ENCODE data around the gene CRYM.
"Not testable (repeated sequence)": the region's sequence is repeated elsewhere in the genome, so short reads cannot be mapped to it uniquely, and the experiment has no call there.

Gene CRYM

DNA sequence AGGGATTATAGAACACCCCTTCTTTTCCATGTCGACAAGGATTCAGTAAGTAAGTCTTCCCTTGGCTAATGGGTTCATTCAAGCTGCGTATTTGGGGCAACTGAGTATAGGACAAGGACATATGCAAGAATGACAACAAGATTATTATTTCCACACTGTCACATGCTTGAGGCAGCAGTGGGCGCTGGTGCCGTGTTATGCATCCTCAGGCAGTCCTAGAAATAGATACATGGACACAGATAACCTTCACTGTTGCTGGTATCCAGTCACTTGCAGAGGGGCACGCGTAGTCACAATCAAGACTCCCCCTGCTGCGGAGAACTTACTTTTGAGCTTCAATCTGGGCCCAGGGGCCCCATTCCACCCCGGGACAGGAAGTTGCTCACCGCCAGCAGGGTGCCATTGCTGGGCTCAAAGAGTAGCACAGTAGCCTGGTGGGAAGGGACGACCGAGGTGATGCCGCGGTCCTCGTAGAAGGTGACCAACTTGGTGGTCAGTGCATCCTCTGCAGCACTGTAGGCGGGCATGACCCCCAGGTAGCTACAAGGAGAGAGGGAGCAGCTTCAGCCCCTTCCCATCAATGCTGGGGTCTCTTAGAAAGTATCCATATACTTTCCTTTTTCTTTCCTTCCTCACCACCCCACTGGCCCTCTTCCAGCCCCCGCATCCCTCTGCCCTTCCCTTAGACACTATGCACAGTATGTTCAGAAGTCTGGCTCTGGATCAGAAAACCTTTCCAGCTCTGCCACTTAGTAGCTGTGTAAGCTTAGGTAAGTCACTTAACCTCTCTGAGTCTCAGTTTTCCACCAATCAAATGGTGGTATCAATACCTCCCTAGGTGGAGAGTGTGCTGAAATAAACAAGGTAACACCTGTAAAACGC lies 804 bp downstream of the CRYM start:
- DNase-seq = no peak

- DNase-seq = no peak
These were observed 2.0 kb downstream of the CRYM start for GRCh38 chr16:21276090-21276489.

GRCh38 chr16:21275529-21275928 lies 2.6 kb downstream of the CRYM start:
- no peak for DNase-seq

DNA sequence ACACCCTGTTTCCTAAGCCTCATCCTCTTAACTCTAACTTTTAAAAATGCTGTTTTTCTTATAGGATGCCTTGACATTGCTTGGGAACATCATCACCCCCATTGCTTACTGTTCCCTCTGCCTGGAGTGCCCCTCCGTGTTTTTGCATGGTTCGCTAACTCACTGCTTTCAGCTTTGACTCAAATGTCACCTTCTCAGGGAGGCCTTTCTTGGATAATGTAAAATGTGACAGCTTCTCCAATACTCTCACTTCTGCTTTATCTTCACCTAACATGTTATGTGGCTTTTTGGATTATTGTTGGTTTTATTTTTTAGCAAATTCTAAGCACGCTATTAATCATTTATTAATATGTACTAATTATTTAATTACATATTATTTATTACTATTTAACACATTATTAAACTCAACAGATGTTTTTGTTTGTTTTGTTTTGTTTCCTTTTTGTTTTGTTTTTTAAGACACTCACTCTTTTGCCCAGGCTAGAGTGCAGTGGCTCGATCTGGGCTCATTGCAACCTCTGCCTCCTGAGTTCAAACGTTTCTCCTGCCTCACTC lies 3.8 kb downstream of the CRYM start:
- DNase-seq = no peak

GRCh38 chr16:21272763-21273162 lies 5.3 kb downstream of the CRYM start:
- DNase-seq = not testable (repeated sequence)

- DNase-seq = no peak
These were observed 5.8 kb downstream of the CRYM start for GRCh38 chr16:21272253-21272652.

DNA sequence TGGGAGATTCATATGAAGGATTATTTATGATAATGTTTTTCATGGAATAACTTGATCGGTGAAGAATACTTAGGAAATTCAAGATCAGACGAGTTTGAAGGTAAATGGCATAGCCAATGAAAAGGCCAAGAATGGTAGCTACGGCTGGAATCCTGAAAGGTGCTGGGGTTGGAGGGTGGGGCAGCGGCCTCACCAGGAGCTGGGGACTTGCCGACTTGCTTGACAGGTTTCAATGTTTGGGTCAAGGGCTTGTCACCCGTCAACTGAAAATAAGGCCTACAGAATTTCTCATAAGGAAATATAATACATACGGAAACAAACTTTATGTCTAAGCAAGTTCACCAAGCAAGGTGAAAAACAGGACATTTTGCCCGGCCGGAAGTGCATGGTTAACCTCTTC lies 9.9 kb downstream of the CRYM start:
- DNase-seq = no peak

- DNase-seq = no peak
These were observed 10.8 kb downstream of the CRYM start for GRCh38 chr16:21267298-21267697.

GRCh38 chr16:21265104-21265837 lies 12.8 kb downstream of the CRYM start:
- no peak for DNase-seq

DNA sequence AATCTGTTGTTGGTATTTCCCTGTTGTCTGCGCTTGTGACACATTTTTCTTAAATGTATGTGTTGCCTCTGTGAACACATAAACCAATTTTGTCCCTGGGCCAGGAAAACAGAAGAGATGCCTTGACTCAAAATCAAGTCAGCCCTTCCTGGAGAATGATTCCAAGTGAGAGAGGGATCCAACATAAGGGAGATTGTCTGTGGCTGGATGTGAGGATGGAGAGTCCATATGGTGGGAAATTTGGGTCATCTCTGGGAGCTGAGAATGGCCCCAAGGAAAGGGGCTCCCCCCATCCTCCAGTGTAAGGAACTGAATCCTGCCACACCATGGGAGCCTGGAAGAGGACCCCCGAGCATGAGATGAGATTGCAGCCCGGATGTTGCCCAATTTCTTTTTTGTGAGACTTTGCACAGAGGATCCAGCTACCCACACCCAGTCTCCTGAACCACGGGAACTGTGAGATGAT lies 13.5 kb downstream of the CRYM start:
- DNase-seq = no peak

DNA sequence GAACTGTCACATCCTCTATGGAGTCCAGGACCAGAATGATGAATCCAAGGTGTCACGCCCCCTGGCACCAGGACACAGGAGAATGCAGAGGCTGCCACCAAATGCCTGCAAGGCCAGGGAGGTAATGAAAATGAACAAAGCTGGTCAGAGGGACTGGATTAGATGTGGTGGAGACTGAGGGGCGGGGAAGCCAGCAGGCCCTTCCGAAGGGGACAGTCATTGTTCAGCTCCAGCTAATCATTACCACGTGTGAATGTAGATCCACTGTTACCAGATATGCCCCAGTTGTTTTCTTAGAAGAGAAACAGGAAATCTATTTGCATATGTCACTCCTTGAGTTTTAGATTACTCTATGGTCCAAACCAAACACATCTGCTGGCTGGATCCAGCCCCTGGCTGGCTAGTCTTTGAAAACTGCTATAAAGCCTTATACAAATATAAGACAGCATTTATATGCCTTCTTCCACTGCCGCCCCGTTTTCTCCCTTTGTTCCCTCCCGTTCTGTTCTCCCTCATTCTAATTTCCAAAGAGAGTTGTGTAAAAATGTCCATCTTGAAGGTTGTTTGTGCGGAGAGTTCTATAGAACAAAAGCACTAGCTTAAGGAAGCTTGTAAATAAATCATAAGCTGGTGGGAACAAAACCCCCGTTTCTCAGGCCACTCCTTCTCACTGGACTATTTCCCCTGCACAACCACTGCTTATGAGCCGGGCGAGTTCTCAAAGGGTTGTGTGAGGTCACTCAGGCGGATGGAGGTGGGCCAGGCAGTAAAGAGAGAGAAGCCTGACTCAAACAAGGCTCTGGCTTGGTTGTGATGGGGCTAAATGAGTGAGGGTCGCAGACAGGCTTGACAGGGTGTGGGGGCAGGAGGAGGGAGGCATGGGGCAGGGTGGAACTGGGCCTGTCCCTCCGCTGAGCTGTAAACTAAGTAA lies 14.2 kb downstream of the CRYM start:
- DNase-seq = no peak

- no peak for DNase-seq
These were observed 15.1 kb downstream of the CRYM start for GRCh38 chr16:21262779-21263639.

DNA sequence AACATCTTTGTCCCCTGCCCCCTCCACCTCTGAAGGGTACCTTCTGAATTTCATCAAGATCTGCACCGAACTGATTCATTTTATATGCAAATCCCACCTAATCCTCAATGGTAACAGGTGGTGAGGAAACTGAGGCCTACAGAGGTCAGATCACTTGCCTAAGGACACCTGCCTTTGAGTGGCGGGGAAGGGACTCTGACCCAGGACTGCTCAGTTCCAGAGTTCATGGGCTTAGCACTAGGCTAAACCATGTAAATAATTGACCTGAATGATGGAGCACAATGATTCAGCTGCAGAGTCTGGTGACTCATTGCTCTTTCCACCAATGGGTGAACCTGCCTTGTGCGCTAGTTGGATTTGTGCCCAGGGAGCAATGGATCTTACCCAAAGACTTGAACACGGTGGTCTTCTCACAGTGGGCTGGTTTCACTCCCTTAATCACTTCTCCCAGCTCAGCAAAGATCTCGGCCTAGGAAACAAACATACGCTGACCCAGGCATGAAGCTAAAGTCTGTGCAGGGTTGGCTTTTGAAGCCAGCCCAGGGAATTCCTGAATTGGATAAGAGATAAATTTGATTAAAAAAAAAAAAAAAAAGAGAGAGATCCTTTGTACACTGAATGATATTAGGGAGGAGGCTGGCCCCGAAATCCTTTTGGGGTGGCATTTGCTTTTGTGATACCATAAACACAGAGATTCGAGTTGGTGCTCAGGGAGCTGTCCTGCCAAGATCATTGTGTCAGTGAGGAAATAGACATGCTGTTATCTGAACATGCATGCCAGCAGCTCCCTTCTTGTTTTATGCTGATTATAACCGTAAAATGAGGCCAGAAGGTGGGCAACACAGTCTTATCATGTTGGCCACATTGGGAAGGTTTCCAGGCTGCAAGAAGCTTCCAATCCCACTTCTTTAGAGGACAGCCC lies 17.0 kb downstream of the CRYM start:
- no peak for DNase-seq

DNA sequence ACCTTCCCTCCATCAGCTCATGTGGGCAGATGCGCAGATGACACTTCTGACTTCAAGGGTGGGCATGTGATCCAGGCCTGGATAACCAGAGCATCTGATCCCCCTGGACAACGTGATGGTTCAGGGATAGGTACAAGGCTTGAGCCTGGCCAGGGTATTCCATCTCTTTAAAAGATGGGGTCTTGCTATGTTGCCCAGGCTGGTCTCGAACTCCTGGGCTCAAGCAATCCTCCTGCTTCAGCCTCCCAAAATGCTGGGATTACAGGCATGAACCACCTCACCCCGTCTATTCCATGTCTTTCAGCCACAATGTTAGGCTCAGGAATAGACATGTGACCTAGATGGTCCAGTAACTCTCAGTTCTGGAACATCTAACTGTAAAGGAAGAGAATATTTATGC lies 20.8 kb downstream of the CRYM start:
- no peak for DNase-seq

DNA sequence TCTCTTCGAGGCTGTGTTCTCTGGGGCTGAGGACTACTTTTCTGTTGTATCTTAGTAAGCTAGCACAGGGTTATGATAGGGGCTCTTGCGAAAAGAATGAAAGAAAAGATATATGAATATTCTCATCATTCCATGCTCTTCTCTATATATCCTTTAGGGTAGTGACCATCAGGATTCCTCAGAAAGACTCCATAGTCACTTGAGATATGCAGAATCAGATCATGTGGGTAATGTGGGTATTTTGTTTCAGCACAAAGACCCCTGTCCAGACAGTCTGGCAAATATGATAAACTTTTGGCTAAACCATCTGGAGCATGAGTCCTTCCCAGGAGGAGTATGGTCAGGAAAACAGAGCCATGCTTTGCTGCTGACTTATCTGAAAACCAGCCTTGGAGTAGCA lies 21.5 kb downstream of the CRYM start:
- DNase-seq = no peak

- DNase-seq = no peak
These were observed 24.6 kb downstream of the CRYM start for GRCh38 chr16:21253470-21253869.

DNA sequence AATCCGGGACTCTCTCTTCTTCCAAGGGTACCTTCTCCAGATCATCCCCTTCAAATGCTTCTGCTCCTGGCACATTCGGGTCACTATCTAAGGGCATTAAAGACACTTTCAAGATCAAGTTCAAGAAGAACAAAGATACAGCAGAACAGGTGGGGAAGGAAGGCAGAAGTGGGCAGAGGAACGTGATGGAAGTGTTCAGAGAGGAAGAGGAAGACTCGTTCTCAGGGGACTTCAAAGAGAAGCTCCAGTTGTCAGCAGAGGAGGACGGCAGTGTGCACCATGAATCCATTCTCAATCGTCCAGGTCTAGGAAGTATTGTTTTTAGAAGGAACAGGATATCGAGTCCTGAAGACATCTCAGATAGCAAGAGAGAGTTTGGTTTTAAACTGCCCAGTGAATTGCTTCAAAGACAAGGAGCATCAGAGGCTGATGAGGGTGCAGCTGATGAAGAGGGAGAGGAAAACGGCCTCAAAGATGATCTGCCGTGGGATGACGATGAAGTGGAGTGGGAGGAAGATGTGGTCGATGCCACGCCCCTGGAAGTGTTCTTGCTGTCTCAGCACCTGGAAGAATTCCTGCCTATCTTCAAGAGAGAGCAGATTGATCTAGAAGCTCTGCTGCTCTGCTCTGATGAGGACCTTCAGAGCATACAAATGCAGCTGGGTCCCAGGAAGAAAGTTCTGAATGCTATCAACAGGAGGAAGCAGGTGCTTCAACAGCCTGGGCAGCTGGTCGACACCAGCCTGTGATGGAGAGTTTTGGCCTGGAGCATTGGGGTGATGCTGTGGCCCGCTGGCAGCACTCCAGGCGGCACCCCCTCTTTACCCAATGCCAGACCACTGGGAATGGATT lies 27.8 kb downstream of the CRYM start:
- DNase-seq = no peak

DNA sequence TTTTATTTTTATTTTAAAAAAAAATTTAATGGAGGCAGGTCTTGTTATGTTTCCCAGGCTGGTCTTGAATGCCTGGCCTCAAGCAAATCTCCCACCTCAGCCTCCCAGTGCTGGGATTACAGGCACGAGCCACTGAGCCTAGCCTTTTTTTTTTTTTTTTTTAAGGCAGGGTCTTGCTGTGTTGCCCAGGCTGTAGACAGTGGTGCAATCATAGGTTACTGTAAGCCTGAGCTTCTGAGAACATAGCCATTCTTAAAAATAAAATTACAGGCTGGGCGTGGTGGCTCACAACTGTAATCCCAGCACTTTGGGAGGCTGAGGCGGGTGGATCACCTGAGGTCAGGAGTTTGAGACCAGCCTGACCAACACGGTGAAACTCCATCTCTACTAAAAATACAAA lies 29.9 kb downstream of the CRYM start:
- not testable (repeated sequence) for DNase-seq

DNA sequence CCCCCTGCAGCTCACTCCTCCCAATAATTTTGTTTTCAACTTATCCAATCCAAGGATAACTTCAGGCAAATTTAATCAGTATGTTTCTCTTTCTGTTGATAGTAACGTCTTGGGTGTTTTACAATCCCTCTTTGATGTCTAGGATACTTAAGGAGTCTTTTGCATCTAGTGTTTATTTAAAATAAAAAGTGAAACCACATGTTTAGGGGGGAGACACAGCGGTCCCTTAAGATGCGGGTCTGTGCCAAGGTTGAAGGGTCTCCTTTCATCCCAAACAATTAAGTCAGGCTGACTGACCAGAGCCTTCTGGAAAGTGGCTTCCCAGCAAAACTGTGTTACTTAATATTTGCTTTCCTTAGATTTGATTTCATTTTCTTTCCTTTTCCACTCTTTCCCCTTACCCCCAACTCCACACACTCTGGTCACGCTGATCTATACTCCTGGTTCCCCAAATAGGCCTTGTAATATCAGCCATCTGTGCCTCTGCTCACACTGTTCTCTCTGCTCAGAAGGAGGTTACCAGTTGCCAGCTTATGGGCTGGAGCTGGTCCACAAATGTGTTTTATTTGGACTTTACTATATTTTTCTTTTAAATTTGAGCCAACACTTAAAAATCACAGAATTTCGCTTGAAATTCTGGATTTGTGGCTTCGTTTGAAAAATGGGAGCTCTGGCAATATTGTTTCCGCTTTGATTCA lies 33.4 kb downstream of the CRYM start:
- no peak for DNase-seq

All from NCI-H2171 treated with DMSO at 0.1 percent for 48 hours (cell line).